Heart right ventricle (tissue), 16 donors: ENCODE measurements around the gene PRKCI. TPM values are rescaled to one million over a fixed set of nuclear protein-coding genes. Genes with fewer than 3 reads are reported as not detected.

ENCODE experiments used
- ATAC-seq, 8 donors: fragments of 200-7000 bp; cut with Tn5 transposase; one replicate each; pipeline ENCODE4 v1.9.1; 2020; ENCODE audit warnings: mild to moderate bottlenecking in 8 of 8, moderate library complexity in 8 of 8, moderate number of reproducible peaks in 1 of 8
- DNase-seq, 2 donors: peaks; one replicate each; pipeline ENCODE4 v3.0.0-alpha.2; 2020
- H3K27ac ChIP-seq, 10 donors: fragments of 200-600 bp; sonication (generic) in 2 of 10; one replicate each; pipeline versions ENCODE4 v1.5.0 to v1.8.0; 2020 to 2022; ENCODE audit warnings: mild to moderate bottlenecking in 3 of 10
- H3K27me3 ChIP-seq, 7 donors: fragments of 200-600 bp; one replicate each; pipeline ENCODE4 v1.8.0; 2021 to 2022; ENCODE audit warnings: mild to moderate bottlenecking in 2 of 7
- H3K36me3 ChIP-seq, 9 donors: fragments of 200-600 bp; sonication (generic) in 1 of 9; one replicate each; pipeline versions ENCODE4 v1.5.0 to v1.8.0; 2020 to 2022; ENCODE audit warnings: mild to moderate bottlenecking in 2 of 9
- H3K4me1 ChIP-seq, 9 donors: fragments of 200-600 bp; sonication (generic) in 1 of 9; one replicate each; pipeline versions ENCODE4 v1.5.0 to v1.8.0; 2020 to 2022; ENCODE audit warnings: mild to moderate bottlenecking in 4 of 9
- H3K4me3 ChIP-seq, 10 donors: fragments of 200-600 bp; sonication (generic) in 2 of 10; one replicate each; pipeline versions ENCODE4 v1.5.0 to v1.8.0; 2020 to 2022; ENCODE audit warnings: mild to moderate bottlenecking in 7 of 10, moderate library complexity in 2 of 10
- H3K9me3 ChIP-seq, 11 donors: fragments of 200-600 bp in 10 of 11; sonication (generic) in 2 of 11; one replicate each; pipeline versions ENCODE4 v1.5.0 to v1.8.0; 2013 to 2022; ENCODE audit warnings: mild to moderate bottlenecking in 2 of 11, control low read depth in 1 of 11, moderate library complexity in 1 of 11
- WGBS, 2 donors: extraction: QIAGEN DNeasy Blood & Tissue Kit; methylation state at CpG; one replicate each; pipeline ENCODE4 v1.1.7; 2013; ENCODE audit warnings: inconsistent platforms in 1 of 2; 5-methylcytosine and 5-hydroxymethylcytosine counted together
- intact Hi-C, 10 donors: fragments of 100-400 bp; cut with DNase I; formaldehyde crosslinking; loops; one replicate each; pipeline versions ENCODE4 v1.11.1 to v1.14.2; 2022
- polyA plus RNA-seq, 2 donors: library from polyadenylated mRNA; stranded (reverse); fragments of 200-250 nt; gene quantifications; one replicate each; pipeline ENCODE4 v1.2.3, GENCODE V29; 2013
- total RNA-seq, 10 donors: library from RNA; stranded (reverse); fragmentation: NEBNext Ultra II Directional in 3 of 10; extraction: Animal tissue kit (Norgen Biotek cat#: 25700) in 3 of 10; gene quantifications; one replicate each; pipeline versions ENCODE4 v1.2.1 to v1.2.4, GENCODE V29; 2021 to 2023
- TF ChIP-seq, protein P1 (sequence below), 9 donors: fragments of 200-600 bp; sonication (generic) in 2 of 9; IDR thresholded peaks; one replicate each; pipeline versions ENCODE4 v1.5.0 to v1.8.0; 2021 to 2022; ENCODE audit warnings: antibody characterized with exemption in 9 of 9, mild to moderate bottlenecking in 5 of 9, moderate library complexity in 1 of 9
- donor health status: Arrhythmogenic right ventricular cardiomyopathy.
- donor health status: ischemic (EF 13 %, LVEDD 7.1; RV severe dilation, severe dysfunction).
- donor health status: healthy with polysubstance abuse.
- donor health status: DM: no; HTN: yes; CAD: no.
- donor health status: DM: no; HTN: no; CAD: no.
- donor health status: ischemic (EF 25% LVEDD 6.9; RV normal size, moderate dysfunction).
- donor health status: ischemic (EF 25% LVEDD 5.7; RV mildly dilated, moderate dysfunction).
- donor health status: healthy.
- donor health status: DM: yes; HTN: yes; CAD: no.
- donor health status: Ischemic cardiomyopathy.
- donor health status: ischemic (EF 35%, LVEDD 5.7; RV mildly dilated, moderate dysfunction).
- donor health status: nonischemic (EF 11% LVEDD 7.7; RV severe dilation, severe dysfunction).
- donor health status: DM: yes; HTN: yes; CAD: no.
- donor health status: PGD.
- donor health status: ischemic (EF 29% LVEDD 5.4; RV normal size, mild dysfunction).
- donor health status: nonischemic (EF 23%, LVEDD 6.1; RV moderate dilation, normal function).

Gene PRKCI
- total and polyA plus RNA-seq, 12 donors = 6.5 to 21.0 (median 13.1) TPM

DNA sequence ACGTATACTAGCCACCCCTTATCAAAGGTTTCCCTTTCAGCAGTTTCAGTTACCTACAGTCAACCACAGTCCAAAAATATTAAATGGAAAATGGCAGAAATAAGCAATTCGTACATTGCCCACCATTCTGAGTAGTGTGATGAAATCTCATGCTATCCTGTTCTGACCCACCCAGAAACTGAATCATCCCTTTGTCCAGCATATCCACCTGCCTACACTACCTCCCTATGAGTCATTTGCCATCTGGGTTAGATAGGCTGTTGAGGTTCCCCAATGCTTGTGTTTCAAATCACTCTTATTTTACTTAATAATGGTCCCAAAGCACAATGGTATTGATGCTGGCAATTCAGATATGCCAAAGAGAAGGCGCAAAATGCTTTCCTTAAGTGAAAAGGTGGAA, 25.4 kb upstream of the PRKCI start:
- intact Hi-C loops = no loop called here
- WGBS, 2 donors = 94% methylated on average over 3 of the region's 3 CpGs
- H3K36me3 ChIP-seq = no peaks in the 10 kb centered on the region

DNA sequence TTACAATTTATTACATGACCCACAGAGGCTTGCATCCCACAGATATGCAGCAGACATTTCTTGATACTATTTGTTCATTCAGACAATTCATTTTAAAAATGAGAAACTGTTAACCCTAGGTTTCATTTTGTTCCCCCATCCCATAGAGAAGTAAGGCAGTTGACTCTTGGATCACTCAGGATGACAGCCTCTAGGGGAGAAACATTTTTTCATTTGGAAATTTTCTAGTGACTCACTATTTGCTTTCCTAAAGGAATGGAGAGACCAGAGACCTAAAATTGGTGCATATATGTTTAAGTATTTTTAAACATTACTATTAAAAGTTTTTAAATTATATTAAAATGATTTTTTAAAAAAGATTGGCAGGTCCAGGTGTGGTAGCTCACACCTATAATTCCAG, 21.2 kb upstream of the PRKCI start:
- H3K27me3 ChIP-seq = peaks cover 0 to 21% (median 0%) of the 10 kb centered on the region in 7 donors
- DNase-seq (no peak), ATAC-seq (no peak)
- no peaks in the 10 kb centered on the region for H3K36me3 ChIP-seq
- intact Hi-C loops = no loop called here
- no peak overlapping the region for H3K27ac ChIP-seq
- no peaks in the 10 kb centered on the region for H3K9me3 ChIP-seq
- TF ChIP-seq, protein P1, sequence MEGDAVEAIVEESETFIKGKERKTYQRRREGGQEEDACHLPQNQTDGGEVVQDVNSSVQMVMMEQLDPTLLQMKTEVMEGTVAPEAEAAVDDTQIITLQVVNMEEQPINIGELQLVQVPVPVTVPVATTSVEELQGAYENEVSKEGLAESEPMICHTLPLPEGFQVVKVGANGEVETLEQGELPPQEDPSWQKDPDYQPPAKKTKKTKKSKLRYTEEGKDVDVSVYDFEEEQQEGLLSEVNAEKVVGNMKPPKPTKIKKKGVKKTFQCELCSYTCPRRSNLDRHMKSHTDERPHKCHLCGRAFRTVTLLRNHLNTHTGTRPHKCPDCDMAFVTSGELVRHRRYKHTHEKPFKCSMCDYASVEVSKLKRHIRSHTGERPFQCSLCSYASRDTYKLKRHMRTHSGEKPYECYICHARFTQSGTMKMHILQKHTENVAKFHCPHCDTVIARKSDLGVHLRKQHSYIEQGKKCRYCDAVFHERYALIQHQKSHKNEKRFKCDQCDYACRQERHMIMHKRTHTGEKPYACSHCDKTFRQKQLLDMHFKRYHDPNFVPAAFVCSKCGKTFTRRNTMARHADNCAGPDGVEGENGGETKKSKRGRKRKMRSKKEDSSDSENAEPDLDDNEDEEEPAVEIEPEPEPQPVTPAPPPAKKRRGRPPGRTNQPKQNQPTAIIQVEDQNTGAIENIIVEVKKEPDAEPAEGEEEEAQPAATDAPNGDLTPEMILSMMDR (IDR thresholded peaks at IDR 0.05) = no peak
- no peaks in the 10 kb centered on the region for H3K4me1 ChIP-seq
- no peak overlapping the region for H3K4me3 ChIP-seq

More for the DNA sequence above, 25.4 kb upstream of the PRKCI start:
- DNase-seq = no peak
- H3K9me3 ChIP-seq = no peaks in the 10 kb centered on the region
- TF ChIP-seq, protein P1 (IDR thresholded peaks at IDR 0.05) = no peak
- H3K27me3 ChIP-seq = peaks cover 0 to 3% (median 0%) of the 10 kb centered on the region in 7 donors
- no peak overlapping the region for H3K27ac ChIP-seq
- ATAC-seq = no peak
- no peak overlapping the region for H3K4me3 ChIP-seq
- no peaks in the 10 kb centered on the region for H3K4me1 ChIP-seq

DNA sequence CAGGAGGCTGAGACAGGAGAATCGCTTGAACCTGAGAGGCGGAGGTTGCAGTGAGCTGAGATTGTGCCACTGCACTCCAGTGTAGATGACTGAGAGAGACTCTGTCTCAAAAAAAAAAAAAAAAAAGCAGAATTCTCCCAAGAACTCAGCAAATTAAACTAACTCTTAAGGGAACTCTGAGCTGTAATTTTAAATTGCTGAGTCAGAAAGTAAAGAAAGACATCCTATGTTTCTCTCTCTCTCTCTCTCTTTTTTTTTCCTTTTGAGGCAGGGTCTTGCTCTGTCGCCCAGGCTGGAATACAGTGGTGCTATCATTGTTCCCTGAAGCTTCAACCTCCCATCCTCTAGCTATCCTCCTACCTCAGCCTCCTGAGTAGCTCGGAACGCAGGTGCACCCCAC, 20.7 kb upstream of the PRKCI start:
- Histone ChIP-seq H3K4me1 (no peaks in the 10 kb centered on the region), H3K4me3 (no peak overlapping the region), H3K27ac (no peak overlapping the region), H3K27me3 (peaks cover 0 to 21% (median 0%) of the 10 kb centered on the region in 7 donors), H3K36me3 (no peaks in the 10 kb centered on the region), H3K9me3 (no peaks in the 10 kb centered on the region)
- DNase-seq (no peak), ATAC-seq (no peak)
- intact Hi-C loops = no loop called here
- TF ChIP-seq, protein P1 (IDR thresholded peaks at IDR 0.05) = no peak
- 94 to 97% methylated on average over 5 of the region's 5 CpGs for WGBS, 2 donors

DNA sequence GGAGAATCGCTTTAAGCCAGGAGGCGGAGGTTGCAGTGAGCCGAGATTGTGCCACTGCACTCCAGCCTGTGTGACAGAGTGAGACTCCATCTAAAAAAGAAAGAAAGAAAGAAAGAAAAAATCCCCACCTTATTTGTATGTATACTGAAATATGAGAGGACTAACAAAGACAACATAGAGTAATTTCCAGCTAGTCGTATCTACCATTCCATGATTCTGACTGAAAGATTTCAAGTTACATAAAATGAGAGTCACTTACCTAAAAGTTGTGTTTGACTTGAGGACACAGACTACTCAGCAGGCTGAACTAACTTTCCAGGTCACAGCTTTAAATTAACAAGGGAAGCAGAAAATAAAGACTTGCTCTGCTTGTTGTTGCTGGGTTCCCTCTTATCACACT, 18.8 kb upstream of the PRKCI start:
- 93% methylated on average over 4 of the region's 4 CpGs for WGBS, 2 donors
- Histone ChIP-seq H3K4me3 (no peak overlapping the region), H3K36me3 (no peaks in the 10 kb centered on the region), H3K27me3 (peaks cover 0 to 21% (median 0%) of the 10 kb centered on the region in 7 donors), H3K4me1 (no peaks in the 10 kb centered on the region), H3K9me3 (no peaks in the 10 kb centered on the region), H3K27ac (no peak overlapping the region)
- ATAC-seq (no peak), DNase-seq (no peak)
- intact Hi-C loops = no loop called here
- TF ChIP-seq, protein P1 (IDR thresholded peaks at IDR 0.05) = no peak
